GM21619 (cell line): ENCODE measurements around the gene LRBA.

Experiments used
- ATAC-seq: cut with Tn5 transposase; IDR thresholded peaks from one replicate; pipeline ENCODE4 v1.9.1; 2021; ENCODE audit not compliant: unreplicated experiment

LRBA gene

DNA sequence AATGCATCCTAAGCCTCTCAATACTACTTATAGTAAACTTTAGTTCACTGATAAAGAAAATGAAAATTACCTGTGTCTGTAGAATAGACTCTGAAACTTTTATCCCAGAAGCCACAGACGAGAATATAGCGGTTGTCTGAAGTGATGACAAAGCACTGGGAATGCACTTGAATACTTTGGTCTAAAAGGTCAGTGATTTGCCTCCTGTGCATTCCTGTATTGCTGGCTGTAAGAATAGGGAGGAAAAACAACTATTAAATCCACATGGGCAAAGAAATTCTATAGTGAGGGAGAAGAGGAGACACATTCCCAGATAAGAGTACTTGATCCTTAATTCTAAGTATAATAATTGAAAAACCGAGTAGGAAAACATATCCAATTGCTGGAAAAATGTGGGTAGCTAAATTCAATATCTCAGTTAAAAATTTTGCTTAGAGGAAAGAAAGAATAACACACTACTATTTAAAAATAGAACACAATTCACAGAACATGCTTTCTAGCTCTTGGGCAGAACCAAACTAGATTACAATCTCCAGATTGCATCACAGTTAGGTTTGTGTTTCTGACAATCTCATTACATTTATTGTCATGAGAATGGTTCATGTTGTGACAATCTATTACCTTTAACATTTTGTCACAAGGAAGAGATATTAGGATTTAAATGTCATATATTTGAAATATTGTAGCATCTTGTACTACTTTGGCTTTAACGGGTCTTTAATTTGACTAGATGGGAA is 704.8 kb downstream of the LRBA start:
- ATAC-seq, result no peak

DNA sequence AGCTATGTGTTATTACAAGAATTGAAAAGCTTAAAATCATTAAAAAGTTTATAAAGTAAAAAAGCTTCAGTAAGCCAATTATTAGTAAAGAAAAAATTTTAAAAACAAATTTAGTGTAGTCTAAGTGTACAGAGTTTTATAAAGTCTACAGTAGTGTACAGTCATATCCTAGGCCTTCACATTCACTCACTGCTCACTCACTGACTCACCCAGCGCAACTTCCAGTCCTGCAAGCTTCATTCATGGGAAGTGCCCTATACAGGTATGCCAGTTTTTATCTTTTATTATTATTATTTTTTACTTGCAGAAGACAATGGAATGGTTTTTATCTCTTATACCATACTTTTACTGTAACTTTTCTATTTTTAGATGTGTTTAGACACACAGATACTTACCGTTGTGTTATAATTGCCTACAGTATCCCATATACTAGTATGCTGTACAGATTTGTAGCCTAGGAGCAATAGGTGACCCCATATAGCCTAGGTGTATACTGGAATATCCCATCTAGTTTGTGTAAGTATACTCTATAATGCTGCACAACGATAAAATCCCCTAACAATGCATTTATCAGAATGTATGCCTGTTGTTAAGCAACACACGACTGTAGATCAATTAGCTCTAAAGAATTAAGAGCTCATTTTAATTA is 706.1 kb downstream of the LRBA start:
- ATAC-seq, result no peak

- no peak for ATAC-seq
Measured at GRCh38 chr4:150306719-150307118, 708.4 kb downstream of the LRBA start.

DNA sequence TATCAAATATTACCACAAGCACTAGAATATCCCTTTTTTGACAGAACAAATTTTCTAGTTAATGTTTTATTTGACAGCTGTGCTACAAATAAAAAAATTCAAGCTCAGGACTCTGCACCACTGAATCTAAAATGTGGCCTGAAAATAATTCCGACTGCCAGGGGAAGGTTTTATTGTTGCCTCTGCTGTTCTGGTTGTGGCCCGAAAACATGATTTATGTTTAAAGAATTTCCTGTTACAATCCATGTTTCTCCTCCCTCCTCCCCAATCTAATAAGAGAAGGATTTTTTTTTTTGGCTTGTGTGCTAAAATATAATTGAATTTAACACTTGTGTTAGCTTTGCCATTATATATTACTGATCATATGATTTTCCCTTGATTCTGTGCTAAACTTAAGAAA is 709.1 kb downstream of the LRBA start:
- ATAC-seq, result no peak

GRCh38 chr4:150302553-150302952 is 712.5 kb downstream of the LRBA start:
- no peak for ATAC-seq

- ATAC-seq, result no peak
Measured at GRCh38 chr4:150299816-150300215, 715.3 kb downstream of the LRBA start.

DNA sequence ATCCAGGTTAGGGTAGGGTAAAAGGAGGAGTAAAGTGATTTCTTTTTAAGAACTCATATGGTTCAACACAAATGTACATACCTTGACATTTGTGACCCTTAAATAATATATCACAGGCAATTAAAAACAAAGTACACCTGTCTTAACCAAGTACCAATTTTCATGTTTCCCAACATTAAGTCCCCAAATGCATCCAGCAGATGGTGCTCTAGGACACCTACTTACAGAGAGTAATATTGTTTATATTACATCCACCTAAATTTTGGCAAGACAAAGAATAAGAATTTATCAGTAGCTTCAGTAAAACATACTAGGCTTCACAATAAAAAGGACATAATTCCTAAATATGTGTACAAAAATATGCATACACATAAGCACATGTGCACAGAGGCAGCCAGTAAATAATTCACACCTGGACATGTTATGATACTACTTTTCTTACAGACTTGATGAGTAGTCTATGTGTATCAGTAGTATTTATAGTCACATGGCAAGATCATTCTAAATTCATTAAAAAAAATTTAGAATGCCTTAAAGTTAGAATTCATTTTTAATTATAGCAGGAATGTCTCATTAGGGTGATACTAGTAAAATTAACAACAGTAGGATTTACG is 717.1 kb downstream of the LRBA start:
- ATAC-seq, result no peak

GRCh38 chr4:150289881-150290280 is 725.2 kb downstream of the LRBA start:
- ATAC-seq, result no peak

- no peak for ATAC-seq
Measured at GRCh38 chr4:150289198-150289597, 725.9 kb downstream of the LRBA start.

GRCh38 chr4:150286656-150287055 is 728.4 kb downstream of the LRBA start:
- no peak for ATAC-seq

DNA sequence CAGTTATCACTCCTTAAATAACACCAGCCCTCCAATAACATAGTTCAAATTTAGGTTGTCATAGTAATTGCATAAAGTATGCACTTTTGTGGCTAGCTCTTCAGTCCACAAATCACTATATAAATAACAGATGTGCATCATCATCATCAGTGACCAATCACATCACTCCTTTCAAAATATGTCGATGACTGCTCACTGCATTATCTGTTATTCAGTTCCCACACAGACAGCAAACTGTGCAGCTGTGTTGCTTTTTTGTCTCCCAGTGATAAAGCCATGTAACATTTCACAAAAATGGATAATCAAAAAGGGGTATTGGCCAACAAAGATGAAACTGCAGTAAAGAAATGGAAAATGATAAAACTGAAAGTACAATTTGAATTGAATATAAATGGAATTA is 731.4 kb downstream of the LRBA start:
- ATAC-seq, result no peak

DNA sequence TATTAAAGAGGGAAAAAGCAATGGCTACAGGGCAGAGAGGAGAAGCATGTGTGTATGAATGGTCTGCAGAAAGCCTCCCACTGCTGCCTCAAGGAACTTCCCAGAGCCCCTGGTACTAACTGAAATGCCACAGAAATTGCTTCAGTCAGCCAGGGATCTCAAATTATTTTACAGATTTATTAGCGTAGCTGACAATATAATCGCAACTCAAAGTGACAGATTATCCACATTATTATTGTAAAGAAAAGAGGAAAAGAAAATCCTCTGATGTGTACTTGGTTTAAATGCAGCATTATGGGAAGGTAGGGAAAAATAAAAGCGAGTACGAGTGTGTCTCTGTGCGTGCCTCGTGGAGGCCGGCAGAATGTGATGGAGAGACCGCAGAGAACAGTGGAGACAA is 734.1 kb downstream of the LRBA start:
- no peak for ATAC-seq

- no peak for ATAC-seq
Measured at GRCh38 chr4:150280081-150280895, 734.8 kb downstream of the LRBA start.

DNA sequence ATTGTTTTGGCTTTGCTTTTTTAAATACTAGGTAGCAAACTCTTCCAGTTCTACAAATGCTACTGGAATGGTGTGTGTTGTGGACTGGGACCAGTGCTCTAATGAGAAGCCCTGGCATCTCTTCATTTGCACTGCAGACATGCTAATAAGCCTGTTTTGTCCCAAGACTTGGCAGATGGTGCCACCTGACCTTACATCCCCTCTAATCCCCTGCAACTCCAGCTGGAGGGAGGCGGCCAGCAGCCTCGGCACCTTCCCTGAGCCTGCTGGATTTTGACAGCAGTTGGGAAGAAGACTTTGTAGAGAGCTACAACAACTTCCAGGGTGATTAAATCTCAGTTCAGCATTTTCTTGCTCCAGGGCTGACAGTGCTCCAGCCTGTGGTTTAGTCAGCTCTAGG is 736.9 kb downstream of the LRBA start:
- no peak for ATAC-seq

- no peak for ATAC-seq
Measured at GRCh38 chr4:150268444-150268843, 746.6 kb downstream of the LRBA start.

- ATAC-seq, result no peak
Measured at GRCh38 chr4:150265806-150266205, 749.3 kb downstream of the LRBA start.

DNA sequence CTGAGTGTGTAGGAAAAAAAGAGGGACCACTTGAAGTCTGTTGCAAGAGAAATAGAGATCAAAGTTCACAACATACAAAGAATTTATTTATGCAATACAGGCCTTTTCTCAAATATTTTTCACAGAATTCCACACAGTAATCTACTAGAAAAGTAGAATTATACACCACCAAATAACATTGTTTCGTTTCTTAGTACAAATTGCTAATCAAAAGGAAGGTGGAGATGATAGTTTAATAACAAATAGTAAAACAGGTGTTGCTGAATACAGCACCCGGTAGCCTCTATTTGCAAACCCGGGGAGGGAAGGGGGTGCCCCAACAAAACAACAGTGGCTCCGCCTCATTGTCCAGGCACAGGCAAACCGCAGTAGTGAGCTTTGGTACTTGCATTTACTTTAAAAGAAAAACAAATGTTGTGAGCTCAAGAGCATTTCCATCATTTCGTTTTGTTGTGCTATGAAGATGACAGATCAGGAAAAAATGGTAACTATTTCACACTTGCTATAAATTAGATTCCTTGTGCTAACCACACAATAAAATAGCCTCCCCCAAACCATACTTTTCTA is 750.4 kb downstream of the LRBA start:
- no peak for ATAC-seq

DNA sequence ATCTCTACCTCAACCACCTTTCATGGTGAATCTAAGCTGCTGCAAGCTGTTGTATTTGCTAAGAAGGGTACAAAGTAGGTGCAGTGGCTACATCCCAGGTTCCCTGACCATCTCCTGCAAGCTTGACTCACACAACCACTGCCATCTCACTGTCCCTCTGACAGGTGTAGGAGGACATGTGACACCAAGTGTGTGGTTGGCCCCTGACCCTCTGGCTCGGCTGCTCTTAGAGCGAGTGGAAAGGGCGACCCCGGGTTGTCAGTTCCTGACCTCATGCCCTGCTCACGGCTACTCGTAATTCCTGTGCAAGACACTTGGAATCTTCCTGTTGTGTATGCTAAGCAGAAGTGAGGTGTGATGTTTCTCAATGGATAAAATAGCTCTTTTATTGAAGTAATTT is 752.5 kb downstream of the LRBA start:
- no peak for ATAC-seq

- no peak for ATAC-seq
Measured at GRCh38 chr4:150261571-150261970, 753.5 kb downstream of the LRBA start.

- no peak for ATAC-seq
Measured at GRCh38 chr4:150259861-150260567, 755.1 kb downstream of the LRBA start.

- ATAC-seq, result no peak
Measured at GRCh38 chr4:150258569-150258968, 756.5 kb downstream of the LRBA start.
